ENCODE measurements around the gene ASXL3.

The ASXL3 gene

GRCh38 chr18:33577685-33578517 is at the start of gene ASXL3:
Gene ASXL3, plus strand, starts transcription at chr18:33578219. Its CDS starts 413 bp downstream, at chr18:33578632.
- DNase-seq = peak; percentile 69

- no peak for DNase-seq
These were observed 45.0 kb upstream of the ASXL3 start for GRCh38 chr18:33532978-33533377.

GRCh38 chr18:33536904-33537303 is 41.1 kb upstream of the ASXL3 start:
- no peak for DNase-seq

DNA sequence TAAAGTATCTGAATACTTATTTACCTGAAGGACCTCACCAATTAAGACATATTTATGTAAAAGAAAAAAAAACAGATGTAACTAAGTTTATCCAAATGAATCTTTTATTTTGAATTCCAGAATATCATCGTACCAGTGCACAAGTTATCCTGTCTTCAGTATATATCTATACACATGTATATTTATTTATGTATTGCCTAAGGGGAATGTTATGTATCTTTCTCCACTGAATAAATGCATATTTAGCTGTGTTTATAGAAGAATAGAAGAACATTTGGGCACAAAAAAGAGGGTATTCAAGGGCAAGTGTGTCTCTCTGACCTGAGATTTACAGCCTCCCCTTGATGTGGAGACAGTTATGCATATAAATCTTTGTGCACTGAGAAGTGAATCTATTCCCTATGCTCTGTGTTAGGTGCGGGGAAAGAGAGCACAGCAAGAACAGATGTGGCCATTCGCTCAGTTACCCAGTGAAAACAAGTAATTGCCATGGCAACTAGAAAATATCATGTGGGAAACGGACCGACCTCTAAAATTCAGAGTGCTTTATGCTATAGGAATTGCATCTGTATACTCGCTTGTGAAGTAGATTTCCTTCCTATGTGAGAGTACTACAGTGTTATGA is 39.5 kb upstream of the ASXL3 start:
- no peak for DNase-seq

- DNase-seq = no peak
These were observed 37.6 kb upstream of the ASXL3 start for GRCh38 chr18:33540392-33540791.

DNA sequence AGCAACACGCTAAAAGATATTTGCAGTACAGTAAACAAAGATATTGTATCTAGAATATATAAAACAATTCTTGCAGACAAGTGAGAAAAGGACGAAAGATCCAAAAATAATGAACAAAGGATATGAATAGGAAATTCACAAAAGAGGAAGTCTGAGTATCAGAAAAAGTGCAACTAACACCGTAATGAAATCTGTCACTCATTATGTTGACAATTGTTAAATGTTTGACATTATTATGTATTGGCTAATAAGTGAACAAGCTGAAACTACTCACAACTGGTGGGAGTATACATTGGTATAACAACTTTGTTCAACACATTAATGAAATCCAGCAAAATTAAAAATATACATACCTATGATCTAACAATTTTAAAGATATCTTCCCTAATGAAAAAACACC is 36.7 kb upstream of the ASXL3 start:
- no peak for DNase-seq

DNA sequence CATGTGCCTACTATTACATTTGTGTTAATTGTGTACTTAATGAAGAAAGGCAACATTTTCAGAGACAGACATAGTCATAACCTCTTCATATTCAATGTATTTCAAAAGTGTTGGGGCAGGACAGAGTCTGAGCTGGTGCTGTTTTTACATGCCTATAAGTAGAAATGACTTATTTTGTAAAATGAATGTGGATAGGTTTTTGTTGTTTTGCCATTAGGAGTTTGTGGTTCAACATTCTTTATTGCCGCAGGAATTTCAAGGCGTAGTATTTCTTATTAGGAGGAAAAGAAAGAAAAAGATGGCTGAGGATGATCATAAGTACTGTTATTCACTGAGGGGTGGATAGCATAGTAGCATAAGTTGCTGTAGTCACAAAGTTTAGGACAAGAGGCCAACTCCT is 21.2 kb upstream of the ASXL3 start:
- DNase-seq = no peak

GRCh38 chr18:33557706-33558105 is 20.3 kb upstream of the ASXL3 start:
- no peak for DNase-seq

- no peak for DNase-seq
These were observed 19.5 kb upstream of the ASXL3 start for GRCh38 chr18:33558529-33558928.

DNA sequence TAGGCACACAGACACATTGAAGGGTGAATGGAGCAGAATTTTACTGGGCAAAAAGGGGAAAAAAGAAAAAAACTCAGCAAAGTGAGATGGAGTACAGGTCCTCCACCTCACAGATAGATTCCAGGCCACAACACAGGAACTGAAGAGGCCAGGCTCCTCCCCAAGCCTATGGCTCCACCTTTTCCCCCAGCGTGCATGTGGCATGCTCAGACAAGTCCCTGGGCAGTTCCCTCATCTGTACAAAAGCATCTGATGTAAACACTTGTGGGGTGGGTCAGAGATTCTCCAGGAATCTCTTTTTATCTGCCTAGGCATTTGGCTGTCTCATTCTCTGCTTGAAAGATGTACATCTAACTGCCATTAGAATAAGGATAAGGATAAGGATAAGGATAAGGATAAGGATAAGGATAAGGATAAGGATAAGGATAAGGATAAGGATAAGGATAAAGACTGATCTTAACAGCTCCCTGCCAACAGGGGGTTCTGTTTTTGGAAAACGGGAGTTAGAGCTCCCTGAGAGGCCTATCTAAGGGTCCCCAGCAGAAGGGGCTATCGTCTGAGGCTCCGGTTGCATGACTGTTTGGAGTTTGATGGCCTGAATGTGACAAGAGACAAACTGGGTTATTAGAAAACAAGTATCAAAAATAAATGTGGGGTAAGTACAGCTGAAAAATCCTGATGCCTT is 17.2 kb upstream of the ASXL3 start:
- peak; percentile 9 for DNase-seq

- no peak for DNase-seq
These were observed 15.3 kb upstream of the ASXL3 start for GRCh38 chr18:33562741-33563140.

DNA sequence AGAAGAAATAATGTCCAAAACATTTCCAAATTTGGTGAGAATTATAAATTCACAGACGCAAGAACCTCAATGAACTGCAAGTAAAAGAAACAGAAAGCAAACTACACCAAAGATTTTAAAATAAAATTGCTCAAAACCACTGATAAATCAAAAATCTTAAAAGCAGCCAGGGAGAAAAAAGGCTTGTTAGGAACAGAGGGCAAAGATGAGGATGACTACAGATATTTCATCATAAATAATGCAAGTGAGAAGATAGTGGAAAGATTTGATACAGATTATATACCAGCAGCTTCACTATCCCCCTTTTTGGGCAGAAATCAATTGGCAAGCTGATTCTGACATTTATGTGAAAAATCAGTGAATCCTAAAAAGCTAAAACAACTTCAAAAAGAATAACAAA is 10.3 kb upstream of the ASXL3 start:
- DNase-seq = no peak

GRCh38 chr18:33571998-33572787 is 5.8 kb upstream of the ASXL3 start:
- DNase-seq = no peak

DNA sequence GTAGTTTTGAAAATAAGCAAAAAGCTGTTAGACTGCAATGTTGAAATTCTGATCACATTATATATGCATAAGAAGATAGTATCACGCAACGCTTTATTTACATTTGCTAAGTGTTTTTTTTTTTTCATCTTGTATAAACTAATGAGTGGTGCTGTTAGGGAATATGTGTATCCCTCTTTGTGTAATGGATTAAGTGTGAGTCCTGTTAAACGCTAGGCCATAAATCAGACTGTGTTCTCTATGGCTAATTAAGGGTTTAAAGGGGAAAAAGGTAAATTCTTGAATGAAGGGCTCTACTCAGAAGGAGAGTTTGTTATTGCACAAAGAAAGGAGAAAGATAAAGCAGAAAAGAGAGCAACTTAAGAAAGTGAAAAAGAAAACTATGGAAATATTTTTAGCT is 4.8 kb upstream of the ASXL3 start:
- DNase-seq = no peak

GRCh38 chr18:33575451-33575850 is 2.6 kb upstream of the ASXL3 start:
- DNase-seq = no peak

- no peak for DNase-seq
These were observed 896 bp upstream of the ASXL3 start for GRCh38 chr18:33576999-33577646.

DNA sequence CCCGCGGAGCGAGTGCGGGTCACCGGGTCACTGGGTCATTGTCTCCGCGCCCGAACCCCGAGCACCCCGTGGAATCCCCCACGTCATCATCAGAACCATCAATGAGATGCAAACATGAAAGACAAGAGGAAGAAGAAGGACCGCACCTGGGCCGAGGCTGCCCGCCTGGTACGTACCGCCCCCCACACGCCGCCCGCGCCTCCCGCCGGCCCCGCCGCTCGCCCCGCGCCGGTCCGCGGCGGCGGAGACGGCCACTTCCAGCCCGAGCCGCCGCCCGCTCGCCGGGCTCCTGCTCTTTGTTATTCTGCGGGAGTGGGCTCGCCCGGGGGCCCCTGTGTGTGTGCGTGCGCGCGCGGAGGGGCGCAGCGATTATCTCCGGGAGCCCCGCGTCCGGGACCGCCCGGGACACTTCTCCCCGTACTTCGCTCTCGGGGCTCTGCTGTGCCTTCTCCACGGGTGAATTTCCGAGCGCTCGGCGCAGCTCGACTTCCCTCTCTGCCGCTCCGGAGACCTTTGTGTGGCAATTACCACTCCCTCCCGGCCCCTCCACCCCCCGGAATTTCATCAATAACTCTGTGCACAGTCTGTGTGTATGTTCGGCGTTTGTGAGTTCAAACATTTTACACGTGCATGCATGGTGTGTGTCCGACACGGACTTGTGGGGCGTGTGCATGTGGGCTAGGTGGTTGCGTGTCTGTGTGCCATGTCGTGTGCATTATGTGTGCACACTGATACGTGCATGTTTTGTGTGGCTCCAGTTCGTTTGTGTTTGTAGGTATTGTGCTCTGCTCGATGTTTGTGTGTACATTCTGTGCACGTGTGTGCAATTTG is 714 bp downstream of the ASXL3 start:
- peak; percentile 62 for DNase-seq

DNA sequence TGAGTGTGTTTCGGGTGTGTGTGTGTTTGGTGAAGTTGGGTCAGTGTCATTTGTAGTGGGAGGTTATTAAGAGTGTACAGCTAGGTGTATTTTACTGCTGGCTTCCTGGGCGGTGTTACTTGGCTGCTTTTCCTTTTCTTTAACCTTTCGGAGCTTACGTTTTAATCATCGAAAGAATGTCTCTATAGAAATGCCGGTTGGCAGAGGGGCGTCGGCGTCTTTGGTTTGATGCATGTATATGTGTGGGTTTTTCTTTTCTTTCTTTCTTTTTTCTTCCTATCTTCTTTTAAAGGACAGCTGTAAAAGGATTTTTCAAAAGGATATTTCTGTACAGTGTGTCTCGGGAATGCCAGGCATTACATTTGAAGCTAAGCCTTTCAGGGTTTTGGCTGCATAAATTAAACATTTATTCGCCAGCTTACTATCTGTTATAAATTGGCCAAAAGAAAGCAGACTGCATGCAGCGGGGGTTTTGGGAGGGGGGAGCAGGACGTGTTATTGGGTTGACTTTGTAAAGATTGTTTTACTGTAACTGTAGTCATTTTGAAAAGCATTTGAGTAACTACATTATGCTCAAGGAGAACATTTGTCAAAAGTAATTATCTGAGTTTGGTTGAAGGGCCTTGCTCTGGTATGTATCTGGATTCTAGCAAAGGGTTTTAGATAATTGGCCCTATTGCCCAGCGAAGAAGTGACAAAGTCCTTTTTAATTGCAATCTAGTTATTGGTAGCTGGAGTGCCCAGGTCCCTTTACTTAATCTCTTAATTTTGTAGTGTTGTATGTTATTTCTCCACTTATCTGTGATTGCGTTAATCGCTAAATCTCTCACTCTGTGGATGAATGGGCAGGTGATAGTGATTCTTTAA is 1.6 kb downstream of the ASXL3 start:
- DNase-seq = peak; percentile 33

GRCh38 chr18:33580546-33580945 is 2.5 kb downstream of the ASXL3 start:
- DNase-seq = no peak

DNA sequence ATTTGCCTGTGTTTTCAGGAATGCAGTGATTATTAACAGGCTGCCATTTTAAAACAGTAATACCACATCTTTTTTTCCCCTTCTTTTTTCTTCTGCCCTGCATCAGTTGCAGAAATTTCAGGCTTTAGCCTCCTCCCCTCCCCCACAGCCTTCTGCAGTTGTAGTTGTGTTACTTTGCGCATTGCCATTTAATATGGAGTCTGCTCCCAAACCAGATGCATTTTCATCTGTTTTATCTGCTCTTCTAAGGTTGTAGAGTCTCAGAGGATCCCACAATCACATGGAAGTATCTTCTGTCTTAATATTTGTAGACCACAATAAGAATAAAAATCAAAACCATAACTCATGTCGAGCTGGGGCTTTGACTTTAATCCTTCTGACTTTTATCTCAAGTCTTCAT is 3.8 kb downstream of the ASXL3 start:
- DNase-seq = no peak

DNA sequence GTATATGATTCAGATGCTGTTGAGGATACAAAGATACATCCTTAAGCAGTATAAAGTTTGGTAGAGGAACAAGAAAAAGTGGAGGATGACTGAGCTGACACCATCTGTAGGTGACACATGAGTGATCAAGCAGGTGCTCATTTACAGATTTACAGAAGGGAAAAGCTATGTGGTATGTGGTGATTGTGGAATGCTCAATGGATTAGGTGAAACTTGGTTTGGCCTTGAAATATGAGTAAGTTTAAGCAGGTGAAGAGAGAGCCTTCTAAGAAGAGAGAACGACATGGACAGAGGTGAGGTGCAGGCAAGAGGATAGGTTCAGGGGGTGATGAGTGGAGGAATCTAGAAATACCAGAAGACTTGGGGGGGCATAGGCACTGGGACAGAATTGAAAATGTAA is 5.9 kb downstream of the ASXL3 start:
- no peak for DNase-seq

All from NCI-H345 (cell line).